NCI-H2196 (cell line): Measurements from ENCODE around the gene TFAP2D.

Source experiments
- DNase-seq: peaks from one replicate; lab custom pipeline; 2025; ENCODE audit not compliant: unreplicated experiment; lab: John Stamatoyannopoulos, UW

Gene TFAP2D

DNA sequence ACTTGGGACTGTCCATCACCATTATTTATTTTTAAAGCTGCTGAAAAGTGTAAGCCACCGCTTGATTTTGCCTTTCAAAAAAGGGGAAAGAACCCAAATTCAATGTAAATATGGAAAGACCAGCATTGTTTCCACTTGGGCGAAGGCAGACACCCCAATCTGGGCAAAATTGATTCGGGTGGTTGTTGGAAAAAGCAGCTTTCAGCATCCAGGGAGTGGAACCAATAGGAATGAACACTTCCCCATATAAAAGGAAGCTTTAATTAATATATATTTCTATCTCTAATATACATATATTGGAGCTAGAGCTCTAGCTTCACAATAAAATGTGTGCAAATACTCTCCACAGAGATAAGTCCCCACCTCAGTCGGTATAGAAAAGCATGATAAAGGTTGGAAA lies at the start of gene TFAP2D:
TSS of gene TFAP2D (plus strand) at position 301 of the 400 bp plus-strand sequence. CDS start 530 bp downstream, outside the sequence.
- no peak for DNase-seq

DNA sequence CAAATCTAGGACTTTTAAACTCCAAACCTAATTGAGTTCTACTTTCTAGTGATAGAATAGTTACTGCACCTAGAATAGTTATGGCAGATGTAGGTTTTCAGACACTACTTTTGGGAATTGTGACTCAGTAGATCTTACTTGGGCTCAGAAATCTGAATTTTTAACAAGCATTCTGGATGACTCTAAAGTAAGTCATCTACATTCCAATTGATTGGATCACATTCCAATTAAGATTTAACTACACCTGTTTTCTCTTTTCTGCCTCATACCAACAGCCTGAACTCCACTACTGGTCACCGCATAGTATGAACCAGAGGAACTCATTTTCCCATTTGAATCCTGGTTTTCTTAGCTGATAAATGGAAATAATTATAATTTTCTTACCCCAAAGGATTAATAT lies 49.5 kb upstream of the TFAP2D start:
- no peak for DNase-seq

DNA sequence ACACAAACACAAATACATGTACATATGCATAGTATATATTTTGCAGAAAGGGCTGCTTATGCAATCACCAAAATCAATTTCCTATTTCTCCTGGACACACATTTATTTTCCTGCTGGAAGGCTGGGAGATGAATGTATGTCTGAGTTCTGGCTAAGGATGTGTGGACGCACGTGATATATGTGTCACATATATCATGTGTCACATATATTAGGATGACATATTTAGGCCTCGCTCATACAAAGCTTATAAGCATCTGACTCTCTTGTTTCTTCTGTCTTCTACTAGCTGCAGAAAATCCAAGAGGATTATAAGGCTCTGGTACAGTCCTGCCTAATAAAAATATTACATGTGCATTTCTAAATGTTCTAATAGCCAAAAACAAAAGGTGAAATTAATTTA lies 47.2 kb upstream of the TFAP2D start:
- no peak for DNase-seq

DNA sequence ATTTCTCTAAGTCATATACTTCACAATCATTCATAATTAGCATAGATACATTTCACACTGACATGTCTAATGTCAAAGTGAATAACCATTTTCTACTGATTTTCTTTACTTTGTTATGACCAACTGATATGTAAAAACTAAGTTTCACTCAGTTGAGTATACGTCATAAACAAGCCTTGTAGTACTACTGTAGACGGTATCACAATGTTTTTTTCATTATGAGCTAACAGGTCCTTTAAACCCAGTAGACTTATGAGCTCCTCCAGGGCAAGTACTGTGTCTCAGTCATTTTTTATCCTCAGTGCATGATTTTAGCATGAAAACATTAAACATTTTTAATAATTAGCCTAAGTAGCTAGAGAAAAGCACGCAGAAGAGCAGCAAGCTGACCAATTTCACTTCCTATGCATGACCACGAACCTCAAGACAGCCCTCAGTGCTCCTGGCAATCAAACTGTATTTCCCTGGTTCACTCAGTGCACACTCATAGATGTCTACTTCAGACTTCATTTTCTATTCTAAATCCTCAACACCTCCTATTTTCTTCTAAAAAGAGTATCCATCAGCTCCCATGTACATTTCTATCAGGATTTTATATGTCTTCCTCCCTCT lies 32.0 kb upstream of the TFAP2D start:
- DNase-seq: no peak

- DNase-seq: no peak
These were observed 24.1 kb upstream of the TFAP2D start for GRCh38 chr6:50689210-50689609.

DNA sequence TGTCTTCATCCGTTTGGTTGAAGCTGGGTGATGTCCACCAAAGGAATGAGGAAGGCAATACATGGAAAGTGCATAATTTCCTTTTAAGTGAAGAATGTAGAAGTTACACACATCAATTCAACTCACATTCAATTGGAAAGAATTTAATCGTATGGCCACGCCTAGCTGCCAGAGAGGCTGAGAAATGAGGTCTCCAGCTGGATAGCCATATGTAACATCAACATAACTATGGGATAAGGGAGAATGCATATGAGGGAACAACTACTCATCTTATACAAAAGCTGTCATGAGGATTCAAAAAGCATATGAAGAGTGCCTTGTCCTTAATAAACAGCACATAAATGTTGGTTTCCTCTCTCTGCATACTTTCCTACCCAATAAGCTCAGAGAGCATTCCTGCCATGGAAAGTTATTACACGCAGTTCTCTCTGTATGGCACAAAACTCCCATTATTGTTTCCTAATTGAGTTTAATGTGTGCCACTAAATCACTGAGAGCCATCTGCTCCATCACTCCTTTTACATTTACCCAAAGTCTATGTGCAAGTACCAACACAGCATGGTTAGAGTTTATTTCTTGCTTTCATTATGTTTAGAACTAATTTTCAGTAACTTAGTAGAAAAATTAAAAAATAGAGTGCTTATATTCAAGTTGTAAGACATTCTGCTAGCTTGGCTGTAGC lies 21.4 kb upstream of the TFAP2D start:
- no peak for DNase-seq

- no peak for DNase-seq
These were observed 14.8 kb upstream of the TFAP2D start for GRCh38 chr6:50698546-50698945.

- no peak for DNase-seq
These were observed 14.1 kb upstream of the TFAP2D start for GRCh38 chr6:50699051-50699775.

DNA sequence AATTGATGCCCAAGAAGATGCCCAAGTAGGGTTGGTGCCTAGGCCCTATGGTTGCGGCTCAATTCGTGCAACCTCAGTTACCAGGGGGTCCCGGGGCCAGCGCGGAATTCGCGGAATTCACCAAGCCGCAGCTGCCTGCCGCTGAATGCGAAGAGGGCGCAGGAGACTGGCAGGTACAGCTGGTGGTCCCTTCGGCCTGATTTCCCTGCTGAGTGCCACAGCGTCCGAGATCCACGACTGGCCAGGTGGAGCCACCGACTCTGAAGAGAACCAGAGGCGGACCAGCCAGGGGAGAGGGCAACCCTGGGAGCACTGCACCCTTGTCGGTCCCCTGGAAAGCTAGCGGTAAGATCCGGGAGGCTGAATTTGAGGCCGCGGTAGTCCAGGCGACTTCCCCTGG lies 6.8 kb upstream of the TFAP2D start:
- DNase-seq: no peak

GRCh38 chr6:50707191-50707590 lies 6.1 kb upstream of the TFAP2D start:
- DNase-seq: no peak

- no peak for DNase-seq
These were observed 5.5 kb upstream of the TFAP2D start for GRCh38 chr6:50707652-50708300.

- DNase-seq: no peak
These were observed 4.5 kb upstream of the TFAP2D start for GRCh38 chr6:50708664-50709365.

GRCh38 chr6:50709366-50709734 lies 4.0 kb upstream of the TFAP2D start:
- DNase-seq: no peak

DNA sequence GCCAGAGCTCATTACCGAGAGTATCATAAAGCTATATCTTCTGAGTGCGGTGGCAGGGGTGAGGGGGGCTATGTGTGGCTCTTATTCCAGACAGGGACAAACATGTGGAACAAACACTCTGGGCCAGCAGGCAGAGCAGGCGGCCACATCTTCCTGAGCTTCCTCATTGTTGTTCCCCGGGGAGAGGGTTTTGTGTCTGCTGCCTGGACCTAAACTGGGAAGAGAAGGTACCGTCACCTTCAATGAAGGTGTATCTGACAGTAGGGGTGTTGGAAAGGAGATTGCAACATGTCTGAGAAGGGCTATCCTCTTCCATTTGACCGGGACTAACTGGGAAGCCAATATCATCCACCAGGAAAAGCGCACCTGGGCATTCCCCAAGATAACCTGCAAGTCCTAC lies 1.6 kb upstream of the TFAP2D start:
- no peak for DNase-seq

DNA sequence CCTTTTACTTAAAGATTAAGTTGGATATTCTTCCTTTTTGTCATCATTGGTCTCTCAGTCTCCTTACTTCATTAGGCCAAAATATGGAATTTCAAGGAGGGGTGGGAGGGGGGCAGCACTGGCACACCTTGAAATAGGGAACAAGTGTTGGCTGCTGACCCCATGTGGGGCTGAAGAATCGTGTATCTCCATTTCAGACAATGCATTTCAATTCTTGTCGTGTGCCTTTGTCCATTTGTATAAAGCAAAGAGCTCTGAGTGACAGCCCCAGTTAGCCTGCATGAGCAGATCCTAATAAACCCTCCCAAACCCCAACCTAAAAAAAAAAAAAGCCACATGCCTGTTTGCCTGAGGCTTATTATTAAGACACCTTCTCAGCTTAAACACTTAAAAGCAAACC lies 1.0 kb upstream of the TFAP2D start:
- no peak for DNase-seq

DNA sequence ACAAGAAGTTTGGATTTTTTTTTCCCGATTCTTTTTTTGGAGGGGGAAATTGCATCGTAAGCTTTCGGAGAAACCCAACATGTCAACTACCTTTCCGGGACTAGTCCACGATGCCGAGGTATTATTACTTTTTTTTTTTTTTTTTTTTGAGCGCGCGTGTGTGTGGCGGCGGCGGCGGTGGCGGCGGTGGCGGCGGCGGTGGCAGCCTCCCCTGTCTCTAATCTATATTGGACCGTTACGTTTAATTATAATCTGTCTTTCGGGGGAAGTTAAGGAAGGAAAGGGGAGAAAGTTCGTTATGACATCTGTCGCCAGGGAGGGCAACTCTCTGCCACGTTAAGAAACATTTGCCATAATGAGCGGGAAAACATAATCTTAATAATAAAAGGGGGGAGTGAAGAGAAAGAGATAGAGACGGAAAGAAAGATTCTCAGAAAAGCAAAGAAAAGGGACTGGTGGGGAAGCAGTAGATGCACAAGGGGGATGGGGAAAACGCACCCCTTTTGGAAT lies 706 bp downstream of the TFAP2D start:
- DNase-seq: no peak

GRCh38 chr6:50714487-50715379 lies 1.4 kb downstream of the TFAP2D start:
- DNase-seq: no peak

- DNase-seq: no peak
These were observed 3.7 kb downstream of the TFAP2D start for GRCh38 chr6:50716899-50717509.

DNA sequence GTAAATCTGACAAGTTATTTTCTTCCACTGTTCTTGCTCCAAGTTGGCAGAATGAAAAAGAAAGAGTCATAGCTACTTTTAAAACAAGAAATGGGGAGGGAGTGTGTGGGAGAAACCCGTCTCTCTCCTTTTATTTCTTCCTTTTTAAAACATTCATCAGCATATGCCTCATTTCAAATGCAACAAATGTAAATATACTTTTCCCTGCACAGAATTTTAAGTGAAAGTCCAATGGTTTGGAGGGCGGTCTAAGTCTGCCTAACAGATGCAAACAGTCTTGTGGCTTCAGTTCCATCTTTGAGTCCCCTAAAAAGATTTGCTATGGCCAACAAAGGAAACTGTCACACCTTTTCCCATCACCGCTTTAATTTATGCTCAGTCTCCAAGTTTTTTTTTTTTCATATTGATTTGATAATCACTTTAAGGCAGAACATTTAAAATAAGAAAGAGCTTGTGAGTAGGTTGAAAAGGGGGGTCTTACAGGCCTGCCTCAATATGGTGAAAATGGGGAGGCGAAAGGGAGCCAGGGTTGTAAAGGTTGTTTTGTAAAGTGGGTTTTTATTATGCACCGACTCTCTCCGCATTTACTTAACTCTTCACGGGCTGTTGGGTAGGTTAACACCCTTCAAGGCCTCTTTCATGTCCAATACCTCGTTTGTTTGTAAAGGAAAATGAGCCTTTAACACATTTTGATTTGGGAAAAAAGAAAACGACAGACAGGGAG lies 4.6 kb downstream of the TFAP2D start:
- no peak for DNase-seq
